Spleen (tissue), 11 donors: ENCODE data around the gene GATAD2A. TPM values are rescaled to one million over a fixed set of nuclear protein-coding genes. Genes with fewer than 3 reads are reported as not detected.
A peak's percentile ranks its signal among the peaks of the same experiment; 100 is the strongest.

Source experiments
- DNase-seq: peaks from one replicate; pipeline ENCODE4 v3.0.0-alpha.2; 2020
- H3K27ac ChIP-seq, 8 donors: fragments of 200-600 bp; sonication (generic) in 7 of 8; 1 replicate in 4 of 8; 2 replicates in 4 of 8; pipeline versions ENCODE4 v1.5.0 to v1.8.0; 2016 to 2021; ENCODE audit warnings: inconsistent platforms in 4 of 8, mild to moderate bottlenecking in 4 of 8, moderate library complexity in 1 of 8
- H3K27me3 ChIP-seq, 7 donors: fragments of 200-600 bp; sonication (generic) in 6 of 7; replicated peaks in 1 of 7; 1 replicate in 4 of 7; 2 replicates in 3 of 7; pipeline versions ENCODE4 v1.5.0 to v1.8.0; 2016 to 2021; ENCODE audit warnings: inconsistent platforms in 3 of 7, mild to moderate bottlenecking in 1 of 7
- H3K36me3 ChIP-seq, 6 donors: fragments of 200-600 bp; sonication (generic) in 5 of 6; 1 replicate in 4 of 6; 2 replicates in 2 of 6; pipeline versions ENCODE4 v1.5.0 to v1.8.0; 2016 to 2021; ENCODE audit warnings: inconsistent platforms in 2 of 6
- H3K4me1 ChIP-seq, 6 donors: fragments of 200-600 bp; sonication (generic) in 5 of 6; 1 replicate in 3 of 6; 2 replicates in 3 of 6; pipeline versions ENCODE4 v1.5.0 to v1.8.0; 2016 to 2021; ENCODE audit warnings: inconsistent platforms in 3 of 6
- H3K4me3 ChIP-seq, 8 donors: fragments of 200-600 bp; sonication (generic) in 7 of 8; 1 replicate in 4 of 8; 2 replicates in 4 of 8; pipeline versions ENCODE4 v1.5.0 to v1.8.0; 2016 to 2021; ENCODE audit warnings: inconsistent platforms in 4 of 8, mild to moderate bottlenecking in 4 of 8, moderate library complexity in 2 of 8
- H3K9me3 ChIP-seq, 8 donors: fragments of 200-600 bp; sonication (generic) in 7 of 8; 1 replicate in 4 of 8; 2 replicates in 4 of 8; pipeline versions ENCODE4 v1.5.0 to v1.8.0; 2016 to 2021; ENCODE audit warnings: inconsistent platforms in 4 of 8
- CTCF ChIP-seq, 11 experiments: fragments of 200-600 bp in 7 of 11; fragments of 450-650 bp in 4 of 11; sonication (generic) in 4 of 11; IDR thresholded peaks in 8 of 11; conservative IDR thresholded peaks in 3 of 11; 1 replicate in 7 of 11; 2 replicates in 4 of 11; pipeline versions ENCODE4 v1.4.0 to v1.8.0; 2016 to 2021; ENCODE audit warnings: antibody characterized with exemption in 11 of 11, inconsistent platforms in 4 of 11, mild to moderate bottlenecking in 1 of 11
- POLR2A ChIP-seq, 3 donors: fragments of 450-650 bp; IDR thresholded peaks; one replicate each; pipeline ENCODE4 v1.5.1; 2017; ENCODE audit warnings: antibody characterized with exemption in 3 of 3, mild to moderate bottlenecking in 1 of 3
- POLR2AphosphoS5 ChIP-seq, 3 donors: sonication (generic); formaldehyde crosslinking; IDR thresholded peaks; one replicate each; pipeline ENCODE4 v1.5.1; 2017; ENCODE audit warnings: antibody characterized with exemption in 3 of 3
- WGBS, 5 donors: extraction: QIAGEN DNeasy Blood & Tissue Kit in 3 of 5; methylation state at CpG; one replicate each; pipeline versions ENCODE4 v1.1.5 to v1.1.7; 2013 to 2018; 5-methylcytosine and 5-hydroxymethylcytosine counted together
- intact Hi-C: fragments of 100-400 bp; cut with DNase I; formaldehyde crosslinking; loops from one replicate; pipeline ENCODE4 v1.15.0; 2023; ENCODE audit warnings: low total_unique reads
- polyA plus RNA-seq, 3 donors: library from polyadenylated mRNA; stranded (reverse); fragments of 200-250 nt; gene quantifications; one replicate each; pipeline ENCODE4 v1.2.1, GENCODE V29; 2013
- total RNA-seq, 7 donors: library from RNA; depleted of rRNA in 3 of 7; stranded (reverse); fragments of >200 nt in 3 of 7; fragmentation: NEBNext Ultra II Directional in 4 of 7; extraction: Animal tissue kit (Norgen Biotek cat#: 25700) in 4 of 7; gene quantifications; one replicate each; pipeline versions ENCODE4 v1.1.0 to v1.2.1, GENCODE V29; 2016 to 2021
- donor health status: healthy with polysubstance abuse.
- donor health status: DM: no; HTN: no; CAD: no; lungs with moderate emphysema.
- donor health status: DM: no; HTN: no; CAD: no.
- donor health status: Bipolar disorder and iron deficiency.
- donor health status: healthy.
- donor health status: DM: no; HTN: no; CAD: no.
- donor health status: DM: yes; HTN: yes; CAD: no.

The GATAD2A gene
- total and polyA plus RNA-seq, 10 donors = 11.6 to 122 (median 66.8) TPM

DNA sequence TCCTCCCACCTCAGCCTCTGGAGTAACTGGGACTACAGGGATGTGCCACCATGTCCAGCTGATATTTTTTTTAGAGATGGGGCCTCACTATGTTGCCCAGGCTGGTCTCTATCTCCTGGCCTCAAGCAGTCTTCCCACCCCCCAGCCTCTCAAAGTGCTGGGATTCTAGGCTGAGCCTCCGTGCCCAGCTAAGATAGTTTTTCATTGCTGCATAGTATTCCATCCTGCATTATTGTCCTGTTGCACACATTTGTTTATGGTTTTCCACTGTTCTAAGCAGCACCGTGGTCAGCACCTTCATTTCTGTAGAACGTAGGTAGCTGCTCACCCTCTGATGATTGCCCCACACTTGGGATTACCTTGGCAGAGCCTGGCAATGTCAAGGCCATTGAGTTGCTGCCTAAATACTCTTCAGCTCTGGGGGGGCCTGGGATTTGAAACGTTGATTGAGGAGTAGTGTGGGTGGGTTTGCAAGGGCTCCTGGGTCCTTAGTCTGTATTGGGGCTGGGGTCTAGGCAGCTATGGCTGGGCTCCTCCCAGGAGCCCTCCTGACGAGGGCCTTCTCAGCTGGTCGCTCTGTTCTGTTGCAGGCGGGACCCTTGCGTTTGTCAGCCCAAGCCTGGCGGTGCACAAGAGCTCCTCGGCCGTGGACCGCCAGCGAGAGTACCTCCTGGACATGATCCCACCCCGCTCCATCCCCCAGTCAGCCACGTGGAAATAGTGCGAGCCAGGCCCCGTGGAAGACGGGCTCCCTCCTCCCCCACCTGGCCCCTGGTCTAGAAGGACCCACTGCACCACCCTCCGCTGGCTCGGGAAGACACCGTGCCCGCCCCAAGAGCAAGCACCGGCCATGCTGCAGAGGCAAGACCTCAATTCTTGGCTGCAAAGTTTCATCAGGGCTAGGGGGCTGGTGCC lies 99.5 kb downstream of the GATAD2A start:
- DNase-seq = peak; percentile 63
- TF ChIP-seq POLR2AphosphoS5 (IDR thresholded peaks at IDR 0.05) (no peak), POLR2A (IDR thresholded peaks at IDR 0.05) (no peak), CTCF (IDR thresholded peaks at IDR 0.05 in 8 of 11, conservative IDR thresholded peaks at IDR 0.05 in 3 of 11) (no peak)
- 91 to 97% (median 93%) methylated on average over 23 of the region's 23 CpGs for WGBS, 5 donors

DNA sequence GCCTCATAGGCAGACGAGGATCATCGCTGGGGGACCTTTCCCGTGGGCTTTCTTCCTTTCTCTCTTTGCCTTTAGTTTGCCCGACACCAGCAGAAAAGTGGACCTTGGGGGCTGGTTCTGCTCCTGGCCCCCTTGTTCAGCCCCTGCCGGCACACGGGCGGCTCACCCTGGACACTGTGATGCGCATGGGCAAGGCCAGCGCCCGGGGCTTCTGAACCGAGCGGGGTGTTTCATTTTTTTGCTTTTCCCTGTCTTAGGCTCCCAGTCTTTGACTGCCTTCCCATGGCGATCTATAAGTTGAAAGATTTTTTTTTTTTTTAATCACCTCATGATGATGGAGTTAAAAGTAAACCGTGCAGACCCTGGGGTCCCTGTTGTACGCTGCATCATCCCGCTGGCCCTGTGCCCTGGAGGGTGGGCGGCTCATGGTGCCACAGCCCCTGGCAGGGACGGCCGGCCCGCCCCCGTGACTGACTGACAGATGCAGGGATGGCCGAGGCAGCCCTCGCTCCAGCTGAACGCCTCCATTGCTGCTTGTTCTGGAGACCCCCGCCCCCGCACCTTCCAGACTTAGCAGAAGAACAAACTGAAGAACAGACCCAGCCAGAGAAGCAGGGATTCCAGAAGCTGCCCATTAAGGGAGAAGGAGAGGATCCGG lies 100.3 kb downstream of the GATAD2A start:
- H3K9me3 ChIP-seq = no peaks in the 10 kb centered on the region
- H3K27ac ChIP-seq = no peak overlapping the region
- H3K27me3 ChIP-seq = no peaks in the 10 kb centered on the region
- H3K4me3 ChIP-seq = no peak overlapping the region
- no peaks in the 10 kb centered on the region for H3K4me1 ChIP-seq
- intact Hi-C loops = no loop called here
- WGBS, 5 donors = 91 to 96% (median 95%) methylated on average over 21 to 27 of the region's 27 CpGs
- TF ChIP-seq POLR2A (IDR thresholded peaks at IDR 0.05) (no peak), CTCF (IDR thresholded peaks at IDR 0.05 in 8 of 11, conservative IDR thresholded peaks at IDR 0.05 in 3 of 11) (no peak), POLR2AphosphoS5 (IDR thresholded peaks at IDR 0.05) (peak in 1 of 3 donors; percentile 46)
- H3K36me3 ChIP-seq = peaks cover 3 to 76% (median 65%) of the 10 kb centered on the region in 6 donors
- DNase-seq = no peak

More for the DNA sequence above, 99.5 kb downstream of the GATAD2A start:
- Histone ChIP-seq H3K36me3 (peaks cover 3 to 84% (median 73%) of the 10 kb centered on the region in 6 donors), H3K9me3 (no peaks in the 10 kb centered on the region), H3K4me3 (no peak overlapping the region), H3K27me3 (no peaks in the 10 kb centered on the region), H3K27ac (no peak overlapping the region), H3K4me1 (no peaks in the 10 kb centered on the region)
- intact Hi-C loops = no loop called here

DNA sequence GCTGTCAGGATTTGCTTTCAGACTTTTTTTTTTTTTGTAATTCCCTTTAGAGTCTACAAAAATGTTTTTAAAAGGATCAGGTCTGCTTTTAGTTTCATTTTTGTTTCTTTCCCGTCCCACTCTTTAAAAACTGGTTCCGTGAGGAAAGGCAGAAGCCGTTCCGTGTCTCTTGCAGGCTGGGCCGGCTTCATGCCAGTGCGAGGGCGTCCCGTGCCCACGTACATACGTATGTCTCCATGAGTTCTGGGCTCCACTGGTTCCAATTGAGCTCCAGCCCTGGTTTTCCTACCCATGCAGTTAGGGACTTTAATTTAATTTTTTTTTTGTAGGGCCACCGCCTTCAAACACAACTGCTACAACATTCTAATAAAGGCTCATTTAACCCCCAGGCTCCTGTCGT lies 101.1 kb downstream of the GATAD2A start:
- no peaks in the 10 kb centered on the region for H3K9me3 ChIP-seq
- WGBS, 5 donors = 82 to 90% (median 89%) methylated on average over 12 of the region's 12 CpGs
- no peak for TF ChIP-seq POLR2A (IDR thresholded peaks at IDR 0.05)
- TF ChIP-seq POLR2AphosphoS5 (IDR thresholded peaks at IDR 0.05) = peak in 2 of 3 donors; percentile 9 to 28
- TF ChIP-seq CTCF (IDR thresholded peaks at IDR 0.05 in 8 of 11, conservative IDR thresholded peaks at IDR 0.05 in 3 of 11) = no peak
- no peak overlapping the region for H3K4me3 ChIP-seq
- no peaks in the 10 kb centered on the region for H3K27me3 ChIP-seq
- no peak for DNase-seq
- H3K27ac ChIP-seq = peak overlapping the region in 3 of 8 donors; percentile 2 to 16 (median 7)
- H3K36me3 ChIP-seq = peaks cover 3 to 69% (median 57%) of the 10 kb centered on the region in 6 donors
- intact Hi-C loops = no loop called here
- H3K4me1 ChIP-seq = no peaks in the 10 kb centered on the region

- H3K27me3 ChIP-seq = no peaks in the 10 kb centered on the region
- WGBS, 5 donors = 86 to 95% (median 89%) methylated on average over 7 to 8 of the region's 8 CpGs
- no peaks in the 10 kb centered on the region for H3K4me1 ChIP-seq
- no peak overlapping the region for H3K4me3 ChIP-seq
- H3K9me3 ChIP-seq = no peaks in the 10 kb centered on the region
- H3K27ac ChIP-seq = no peak overlapping the region
- intact Hi-C loops = no loop called here
- TF ChIP-seq POLR2A (IDR thresholded peaks at IDR 0.05) (no peak), POLR2AphosphoS5 (IDR thresholded peaks at IDR 0.05) (peak in 1 of 3 donors; percentile 45), CTCF (IDR thresholded peaks at IDR 0.05 in 8 of 11, conservative IDR thresholded peaks at IDR 0.05 in 3 of 11) (no peak)
- DNase-seq = no peak
- peaks cover 3 to 61% (median 49%) of the 10 kb centered on the region in 6 donors for H3K36me3 ChIP-seq
These were observed 101.9 kb downstream of the GATAD2A start for GRCh38 chr19:19507354-19507753.
